NCI-H2171 treated with DMSO at 0.1 percent for 48 hours (cell line): ENCODE data around the gene NEO1.

ENCODE experiments used
- DNase-seq: peaks from one replicate; lab custom pipeline; 2025; lab: John Stamatoyannopoulos, UW

NEO1 gene

DNA sequence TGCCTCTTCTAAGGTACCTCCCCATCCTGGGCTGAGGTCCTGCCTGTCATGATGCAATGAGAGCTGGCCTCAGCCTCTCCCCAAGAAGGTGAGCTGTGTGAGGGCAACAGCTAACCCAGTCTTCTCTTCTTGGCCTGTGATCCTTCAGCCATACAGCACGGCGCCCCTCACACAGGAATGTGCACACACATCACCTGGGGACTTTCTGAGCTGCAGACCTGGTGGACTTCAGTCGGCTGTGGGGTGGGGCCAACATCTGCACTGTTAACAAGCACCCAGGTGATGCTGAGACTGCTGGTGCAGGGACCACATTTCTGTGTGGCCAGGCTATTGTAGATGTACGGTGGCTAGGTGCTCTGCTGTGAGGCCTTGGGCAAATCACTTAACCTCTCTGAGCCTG lies 302.0 kb downstream of the NEO1 start:
- no peak for DNase-seq
